BE2C (cell line): ENCODE results near the gene SLC39A2.

Experiments
- DNase-seq: peaks from one replicate; pipeline ENCODE4 v3.0.0-alpha.2; 2020
- H3K27me3 ChIP-seq: fragments of 250-450 bp; sonication (Bioruptor Pico); 2 replicates; pipeline ENCODE4 v1.5.1; 2020; ENCODE audit warnings: mild to moderate bottlenecking
- H3K36me3 ChIP-seq: fragments of 250-450 bp; sonication (Bioruptor Pico); 2 replicates; pipeline ENCODE4 v1.5.1; 2020; ENCODE audit warnings: mild to moderate bottlenecking
- H3K4me1 ChIP-seq: fragments of 250-450 bp; sonication (Bioruptor Pico); 2 replicates; pipeline ENCODE4 v1.5.1; 2020
- H3K4me3 ChIP-seq: 2 replicates; pipeline ENCODE4 v1.5.1; 2011; ENCODE audit warnings: low read depth, low read length
- H3K9me3 ChIP-seq: fragments of 250-450 bp; sonication (Bioruptor Pico); 2 replicates; pipeline ENCODE4 v1.5.1; 2020
- CTCF ChIP-seq: IDR thresholded peaks from 2 replicates; pipeline ENCODE4 v1.5.1; 2012; ENCODE audit warnings: mild to moderate bottlenecking, low read depth, low read length

Gene SLC39A2

GRCh38 chr14:20996521-20996920, 2.6 kb upstream of the SLC39A2 start:
- DNase-seq, result no peak
- no peak overlapping the region for H3K4me3 ChIP-seq
- peaks cover 40% of the 10 kb centered on the region for H3K36me3 ChIP-seq
- peaks cover 5% of the 10 kb centered on the region for H3K4me1 ChIP-seq
- TF ChIP-seq CTCF, result no peak
- H3K27me3 ChIP-seq, result no peaks in the 10 kb centered on the region
- no peaks in the 10 kb centered on the region for H3K9me3 ChIP-seq

- DNase-seq, result no peak
- Histone ChIP-seq H3K4me1 (peaks cover 5% of the 10 kb centered on the region), H3K4me3 (no peak overlapping the region), H3K9me3 (no peaks in the 10 kb centered on the region), H3K36me3 (peaks cover 34% of the 10 kb centered on the region), H3K27me3 (no peaks in the 10 kb centered on the region)
- TF ChIP-seq CTCF, result no peak
Measured at GRCh38 chr14:20997115-20997514, 2.0 kb upstream of the SLC39A2 start.

- TF ChIP-seq CTCF, result no peak
- Histone ChIP-seq H3K27me3 (no peaks in the 10 kb centered on the region), H3K9me3 (no peaks in the 10 kb centered on the region), H3K4me3 (no peak overlapping the region), H3K4me1 (peaks cover 5% of the 10 kb centered on the region), H3K36me3 (peaks cover 30% of the 10 kb centered on the region)
- no peak for DNase-seq
Measured at GRCh38 chr14:20997564-20997963, 1.5 kb upstream of the SLC39A2 start.

- H3K36me3 ChIP-seq, result peaks cover 24% of the 10 kb centered on the region
- no peaks in the 10 kb centered on the region for H3K9me3 ChIP-seq
- DNase-seq, result no peak
- TF ChIP-seq CTCF, result no peak
- no peak overlapping the region for H3K4me3 ChIP-seq
- H3K4me1 ChIP-seq, result peaks cover 11% of the 10 kb centered on the region
- H3K27me3 ChIP-seq, result no peaks in the 10 kb centered on the region
Measured at GRCh38 chr14:20998139-20998538, 954 bp upstream of the SLC39A2 start.

- H3K9me3 ChIP-seq, result no peaks in the 10 kb centered on the region
- H3K4me1 ChIP-seq, result peaks cover 11% of the 10 kb centered on the region
- H3K27me3 ChIP-seq, result no peaks in the 10 kb centered on the region
- TF ChIP-seq CTCF, result no peak
- no peak overlapping the region for H3K4me3 ChIP-seq
- DNase-seq, result no peak
- H3K36me3 ChIP-seq, result peaks cover 18% of the 10 kb centered on the region
Measured at GRCh38 chr14:20999591-20999990, 498 bp downstream of the SLC39A2 start.

GRCh38 chr14:21001218-21001617, 2.1 kb downstream of the SLC39A2 start:
- no peak for DNase-seq
- TF ChIP-seq CTCF, result no peak
- Histone ChIP-seq H3K36me3 (peaks cover 3% of the 10 kb centered on the region), H3K9me3 (no peaks in the 10 kb centered on the region), H3K27me3 (no peaks in the 10 kb centered on the region), H3K4me1 (peaks cover 11% of the 10 kb centered on the region), H3K4me3 (no peak overlapping the region)
